Neutrophil (primary cell): ENCODE measurements around the gene SRRM2.

ENCODE experiments used
- H3K27ac ChIP-seq: fragments of 200-600 bp; sonication (generic); 2 replicates; pipeline ENCODE4 v1.5.1; 2016; ENCODE audit warnings: mild to moderate bottlenecking, moderate library complexity
- H3K27me3 ChIP-seq: fragments of 200-600 bp; sonication (generic); 2 replicates; pipeline ENCODE4 v1.6.0; 2016; ENCODE audit warnings: mild to moderate bottlenecking
- H3K36me3 ChIP-seq: fragments of 200-600 bp; sonication (generic); 2 replicates; pipeline ENCODE4 v1.5.1; 2017
- H3K4me1 ChIP-seq, 2 experiments: fragments of 200-600 bp in 1 of 2; sonication (generic) in 1 of 2; 1 replicate in 1 of 2; 2 replicates in 1 of 2; pipeline versions ENCODE4 v1.5.1 to v1.6.1; 2013 to 2016; ENCODE audit warnings: low read depth in 1 of 2, low read length in 1 of 2, mild to moderate bottlenecking in 1 of 2, moderate library complexity in 1 of 2; ENCODE audit not compliant: control insufficient read depth in 1 of 2, insufficient read depth in 1 of 2
- H3K4me3 ChIP-seq, 2 experiments: fragments of 200-600 bp in 1 of 2; sonication (generic) in 1 of 2; 1 replicate in 1 of 2; 2 replicates in 1 of 2; pipeline ENCODE4 v1.5.1; 2013 to 2016; ENCODE audit warnings: low read depth in 1 of 2, low read length in 1 of 2, mild to moderate bottlenecking in 1 of 2, moderate library complexity in 1 of 2
- H3K9me3 ChIP-seq: fragments of 200-600 bp; sonication (generic); 2 replicates; pipeline ENCODE4 v1.5.1; 2016
- CTCF ChIP-seq: fragments of 200-600 bp; sonication (generic); IDR thresholded peaks from 2 replicates; pipeline ENCODE4 v1.5.1; 2016; ENCODE audit warnings: antibody characterized with exemption

SRRM2 gene

GRCh38 chr16:2706085-2706484 is 46.4 kb upstream of the SRRM2 start:
- no peak overlapping the region for H3K27ac ChIP-seq
- H3K9me3 ChIP-seq: no peaks in the 10 kb centered on the region
- peaks cover 94% of the 10 kb centered on the region for H3K36me3 ChIP-seq
- no peaks in the 10 kb centered on the region for H3K27me3 ChIP-seq
- no peak for TF ChIP-seq CTCF
- no peaks in the 10 kb centered on the region for H3K4me1 ChIP-seq
- no peak overlapping the region for H3K4me3 ChIP-seq

GRCh38 chr16:2706611-2707311 is 45.7 kb upstream of the SRRM2 start:
- peaks cover 87% of the 10 kb centered on the region for H3K36me3 ChIP-seq

DNA sequence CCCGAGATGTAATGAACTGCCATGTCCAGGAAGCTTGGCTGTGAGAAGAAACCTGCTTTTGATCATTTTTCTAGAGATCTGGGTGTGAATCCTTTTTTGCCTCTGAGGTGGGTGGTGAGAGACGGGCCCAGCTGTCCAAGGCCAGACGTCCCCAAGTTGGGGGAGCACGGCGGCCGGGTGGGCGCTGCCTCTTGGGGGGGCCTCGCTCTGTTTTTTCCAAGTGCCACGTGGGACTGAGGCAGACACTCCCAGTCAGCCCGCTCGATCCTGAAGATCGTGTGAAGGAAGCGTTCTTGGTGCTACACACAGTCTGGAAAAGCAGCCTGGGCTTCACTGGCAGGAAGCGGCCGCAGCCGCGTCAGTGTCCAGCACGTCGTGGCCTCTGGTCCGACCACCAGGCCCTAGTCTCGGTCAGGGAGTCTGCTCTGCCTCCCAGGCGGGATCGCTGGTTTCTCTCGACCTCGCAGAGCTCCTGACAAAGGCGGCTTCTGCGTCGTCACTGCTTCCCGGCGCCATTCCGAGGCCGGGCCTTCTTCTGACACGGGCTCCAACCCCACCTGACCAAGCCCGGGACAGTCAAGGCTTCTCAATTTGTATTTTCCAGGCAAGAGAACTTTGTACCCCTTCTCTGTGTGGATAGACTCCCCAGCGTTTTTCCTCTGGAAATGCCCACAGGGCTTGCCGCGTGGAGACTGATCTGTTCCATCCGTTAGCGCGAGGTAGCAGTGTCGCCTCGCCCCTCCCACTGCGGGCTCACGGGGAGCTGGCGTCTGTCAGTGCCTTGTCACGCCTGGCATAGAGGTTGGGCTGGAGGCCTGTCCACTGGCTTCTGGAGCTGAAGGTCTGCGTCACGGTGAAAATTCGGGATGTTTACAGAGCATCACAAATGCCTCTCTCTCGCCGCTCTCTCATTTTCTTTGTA is 44.8 kb upstream of the SRRM2 start:
- Histone ChIP-seq H3K27ac (no peak overlapping the region), H3K36me3 (peaks cover 79% of the 10 kb centered on the region), H3K27me3 (no peaks in the 10 kb centered on the region), H3K4me3 (no peak overlapping the region), H3K4me1 (no peaks in the 10 kb centered on the region), H3K9me3 (no peaks in the 10 kb centered on the region)
- TF ChIP-seq CTCF: no peak

More at GRCh38 chr16:2706611-2707311, 45.7 kb upstream of the SRRM2 start:
- H3K27me3 ChIP-seq: no peaks in the 10 kb centered on the region
- no peaks in the 10 kb centered on the region for H3K9me3 ChIP-seq
- no peak for TF ChIP-seq CTCF
- H3K4me1 ChIP-seq: no peaks in the 10 kb centered on the region
- H3K27ac ChIP-seq: no peak overlapping the region
- H3K4me3 ChIP-seq: no peak overlapping the region

DNA sequence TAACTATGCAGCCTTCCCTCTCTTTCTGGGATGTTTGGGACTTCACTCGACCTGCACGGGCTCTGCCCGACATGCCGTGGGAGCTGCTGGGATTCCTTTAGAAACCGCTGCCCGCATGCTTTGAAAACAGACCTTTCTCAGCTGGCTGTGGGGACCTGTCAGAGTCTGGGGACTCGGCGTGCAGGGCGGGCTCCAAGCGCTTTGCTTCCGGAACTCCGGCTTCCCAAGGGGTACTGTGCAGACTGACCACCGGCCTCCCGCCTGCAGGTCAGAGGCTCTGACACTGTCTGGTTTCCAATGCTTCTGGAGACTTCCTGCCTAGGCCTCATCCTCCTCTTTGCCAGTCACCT is 44.2 kb upstream of the SRRM2 start:
- Histone ChIP-seq H3K36me3 (peaks cover 72% of the 10 kb centered on the region), H3K4me1 (no peaks in the 10 kb centered on the region), H3K9me3 (no peaks in the 10 kb centered on the region), H3K4me3 (no peak overlapping the region), H3K27me3 (peaks cover under 1% of the 10 kb centered on the region), H3K27ac (no peak overlapping the region)
- no peak for TF ChIP-seq CTCF

GRCh38 chr16:2708955-2709587 is 43.4 kb upstream of the SRRM2 start:
- H3K27me3 ChIP-seq: peaks cover 8% of the 10 kb centered on the region
- no peaks in the 10 kb centered on the region for H3K4me1 ChIP-seq
- no peak overlapping the region for H3K27ac ChIP-seq
- no peaks in the 10 kb centered on the region for H3K9me3 ChIP-seq
- H3K4me3 ChIP-seq: no peak overlapping the region
- TF ChIP-seq CTCF: no peak
- H3K36me3 ChIP-seq: peaks cover 64% of the 10 kb centered on the region
